ENCODE data around the gene CBARP. TPM values are rescaled to one million over a fixed set of nuclear protein-coding genes. Genes with fewer than 3 reads are reported as not detected.

CBARP gene
- total and polyA plus RNA-seq, 9 of the 15 experiments (the other 6 are each of a cell fraction or from before 2014, with no cell fraction given) = 0.03 to 8.9 (median 1.2) TPM; not detected in 1

- TF ChIP-seq BCLAF1 (IDR thresholded peaks at IDR 0.05; ENCODE audit: borderline replicate concordance in 1 of 2, control insufficient read depth in 1 of 2, low read depth in 2 of 2, low read length in 1 of 2) = no peak
- TF ChIP-seq YY1 (IDR thresholded peaks at IDR 0.05; ENCODE audit: borderline replicate concordance in 1 of 3, control insufficient read depth in 1 of 3, extremely low read depth in 1 of 3, insufficient read depth in 3 of 3, insufficient read length in 1 of 3, insufficient replicate concordance in 2 of 3, low read depth in 1 of 3, low read length in 2 of 3) = no peak
- no peak for TF ChIP-seq MLX (CRISPR knock-in tag; conservative IDR thresholded peaks at IDR 0.05)
- TF ChIP-seq SRSF9 (IDR thresholded peaks at IDR 0.05; ENCODE audit: borderline replicate concordance, low read depth, low read length) = no peak
- TF ChIP-seq, protein P1, sequence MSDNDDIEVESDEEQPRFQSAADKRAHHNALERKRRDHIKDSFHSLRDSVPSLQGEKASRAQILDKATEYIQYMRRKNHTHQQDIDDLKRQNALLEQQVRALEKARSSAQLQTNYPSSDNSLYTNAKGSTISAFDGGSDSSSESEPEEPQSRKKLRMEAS (CRISPR knock-in tag; IDR thresholded peaks at IDR 0.05) = no peak
- no peak for TF ChIP-seq ZNF175 (CRISPR knock-in tag; IDR thresholded peaks at IDR 0.05; ENCODE audit: low read depth)
- TF ChIP-seq NFE2L1 (tag; IDR thresholded peaks at IDR 0.05; ENCODE audit: borderline replicate concordance, low read depth) = no peak
- 0 out of 2 replicates have a peak, but pooled peaks have one; percentile 61 for TF ChIP-seq PTBP1 (IDR thresholded peaks at IDR 0.05; ENCODE audit: low read depth, low read length)
- TF ChIP-seq MEF2A (IDR thresholded peaks at IDR 0.05; ENCODE audit: control insufficient read depth, low read depth, low read length) = no peak
- peak; percentile 51; the same call in 1 of the 2 replicates for TF ChIP-seq LCOR (CRISPR knock-in tag; IDR thresholded peaks at IDR 0.05)
- TF ChIP-seq ESRRA (IDR thresholded peaks at IDR 0.05; ENCODE audit: borderline replicate concordance, low read depth) = no peak
- no peak for TF ChIP-seq POU5F1 (IDR thresholded peaks at IDR 0.05; ENCODE audit: borderline replicate concordance, low read depth, low read length, partially characterized antibody)
- TF ChIP-seq CTCF (IDR thresholded peaks at IDR 0.05 in 2 of 3, conservative IDR thresholded peaks at IDR 0.05 in 1 of 3; ENCODE audit: insufficient read depth in 2 of 3, low read depth in 1 of 3, low read length in 3 of 3) = no peak
- TF ChIP-seq ZNF347 (CRISPR knock-in tag; IDR thresholded peaks at IDR 0.05; ENCODE audit: low read depth) = no peak
- TF ChIP-seq DACH1 (IDR thresholded peaks at IDR 0.05; ENCODE audit: partially characterized antibody) = no peak
- TF ChIP-seq NFXL1 (CRISPR knock-in tag; IDR thresholded peaks at IDR 0.05) = no peak
- TF ChIP-seq NR2C2 (CRISPR knock-in tag; IDR thresholded peaks at IDR 0.05) = no peak
- TF ChIP-seq NR2C2 (tag; IDR thresholded peaks at IDR 0.05) = no peak
- no peak for TF ChIP-seq TAF7 (tag; IDR thresholded peaks at IDR 0.05)
- TF ChIP-seq, protein P2, sequence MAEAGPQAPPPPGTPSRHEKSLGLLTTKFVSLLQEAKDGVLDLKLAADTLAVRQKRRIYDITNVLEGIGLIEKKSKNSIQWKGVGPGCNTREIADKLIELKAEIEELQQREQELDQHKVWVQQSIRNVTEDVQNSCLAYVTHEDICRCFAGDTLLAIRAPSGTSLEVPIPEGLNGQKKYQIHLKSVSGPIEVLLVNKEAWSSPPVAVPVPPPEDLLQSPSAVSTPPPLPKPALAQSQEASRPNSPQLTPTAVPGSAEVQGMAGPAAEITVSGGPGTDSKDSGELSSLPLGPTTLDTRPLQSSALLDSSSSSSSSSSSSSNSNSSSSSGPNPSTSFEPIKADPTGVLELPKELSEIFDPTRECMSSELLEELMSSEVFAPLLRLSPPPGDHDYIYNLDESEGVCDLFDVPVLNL (CRISPR knock-in tag; IDR thresholded peaks at IDR 0.05; ENCODE audit: low read depth) = no peak
Measured at GRCh38 chr19:1247748-1248138, 9.9 kb upstream of the CBARP start (continued).

Data from K562 (cell line).